ENCODE data around the gene SLC6A7.

DNA sequence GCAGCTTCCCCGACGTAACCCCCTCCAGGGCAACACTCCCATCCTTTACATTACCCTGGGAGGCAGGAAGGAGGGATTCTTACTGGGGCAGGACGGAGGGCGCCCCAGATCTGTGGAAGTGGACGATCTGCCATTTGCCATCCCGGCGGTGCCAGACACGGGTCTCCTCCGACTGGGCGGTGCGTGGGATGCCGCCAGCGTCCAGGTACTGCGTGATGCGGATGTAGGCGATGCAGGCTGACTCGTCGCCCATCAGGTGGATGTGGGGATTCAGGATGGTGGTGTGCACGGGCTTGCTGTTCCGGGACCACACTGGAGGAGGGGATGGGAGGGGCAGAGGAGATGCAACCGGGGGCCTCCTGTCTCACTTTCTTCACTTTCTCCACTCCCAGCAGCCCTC is 33.0 kb downstream of the SLC6A7 start:
- TF ChIP-seq, protein P1, sequence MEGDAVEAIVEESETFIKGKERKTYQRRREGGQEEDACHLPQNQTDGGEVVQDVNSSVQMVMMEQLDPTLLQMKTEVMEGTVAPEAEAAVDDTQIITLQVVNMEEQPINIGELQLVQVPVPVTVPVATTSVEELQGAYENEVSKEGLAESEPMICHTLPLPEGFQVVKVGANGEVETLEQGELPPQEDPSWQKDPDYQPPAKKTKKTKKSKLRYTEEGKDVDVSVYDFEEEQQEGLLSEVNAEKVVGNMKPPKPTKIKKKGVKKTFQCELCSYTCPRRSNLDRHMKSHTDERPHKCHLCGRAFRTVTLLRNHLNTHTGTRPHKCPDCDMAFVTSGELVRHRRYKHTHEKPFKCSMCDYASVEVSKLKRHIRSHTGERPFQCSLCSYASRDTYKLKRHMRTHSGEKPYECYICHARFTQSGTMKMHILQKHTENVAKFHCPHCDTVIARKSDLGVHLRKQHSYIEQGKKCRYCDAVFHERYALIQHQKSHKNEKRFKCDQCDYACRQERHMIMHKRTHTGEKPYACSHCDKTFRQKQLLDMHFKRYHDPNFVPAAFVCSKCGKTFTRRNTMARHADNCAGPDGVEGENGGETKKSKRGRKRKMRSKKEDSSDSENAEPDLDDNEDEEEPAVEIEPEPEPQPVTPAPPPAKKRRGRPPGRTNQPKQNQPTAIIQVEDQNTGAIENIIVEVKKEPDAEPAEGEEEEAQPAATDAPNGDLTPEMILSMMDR (IDR thresholded peaks at IDR 0.05): no peak
- TF ChIP-seq, protein P2, sequence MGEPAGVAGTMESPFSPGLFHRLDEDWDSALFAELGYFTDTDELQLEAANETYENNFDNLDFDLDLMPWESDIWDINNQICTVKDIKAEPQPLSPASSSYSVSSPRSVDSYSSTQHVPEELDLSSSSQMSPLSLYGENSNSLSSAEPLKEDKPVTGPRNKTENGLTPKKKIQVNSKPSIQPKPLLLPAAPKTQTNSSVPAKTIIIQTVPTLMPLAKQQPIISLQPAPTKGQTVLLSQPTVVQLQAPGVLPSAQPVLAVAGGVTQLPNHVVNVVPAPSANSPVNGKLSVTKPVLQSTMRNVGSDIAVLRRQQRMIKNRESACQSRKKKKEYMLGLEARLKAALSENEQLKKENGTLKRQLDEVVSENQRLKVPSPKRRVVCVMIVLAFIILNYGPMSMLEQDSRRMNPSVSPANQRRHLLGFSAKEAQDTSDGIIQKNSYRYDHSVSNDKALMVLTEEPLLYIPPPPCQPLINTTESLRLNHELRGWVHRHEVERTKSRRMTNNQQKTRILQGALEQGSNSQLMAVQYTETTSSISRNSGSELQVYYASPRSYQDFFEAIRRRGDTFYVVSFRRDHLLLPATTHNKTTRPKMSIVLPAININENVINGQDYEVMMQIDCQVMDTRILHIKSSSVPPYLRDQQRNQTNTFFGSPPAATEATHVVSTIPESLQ (CRISPR knock-in tag; IDR thresholded peaks at IDR 0.05): no peak
- TF ChIP-seq RELA (CRISPR knock-in tag; IDR thresholded peaks at IDR 0.05; ENCODE audit: borderline replicate concordance) (no peak), SMAD3 (CRISPR knock-in tag; IDR thresholded peaks at IDR 0.05; ENCODE audit: borderline replicate concordance) (no peak), ZNF121 (CRISPR knock-in tag; IDR thresholded peaks at IDR 0.05) (no peak)
- TF ChIP-seq, protein P3, sequence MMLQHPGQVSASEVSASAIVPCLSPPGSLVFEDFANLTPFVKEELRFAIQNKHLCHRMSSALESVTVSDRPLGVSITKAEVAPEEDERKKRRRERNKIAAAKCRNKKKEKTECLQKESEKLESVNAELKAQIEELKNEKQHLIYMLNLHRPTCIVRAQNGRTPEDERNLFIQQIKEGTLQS (CRISPR knock-in tag; conservative IDR thresholded peaks at IDR 0.05): no peak

All from WTC11 (cell line).